ENCODE data around the gene LSG1.

DNA sequence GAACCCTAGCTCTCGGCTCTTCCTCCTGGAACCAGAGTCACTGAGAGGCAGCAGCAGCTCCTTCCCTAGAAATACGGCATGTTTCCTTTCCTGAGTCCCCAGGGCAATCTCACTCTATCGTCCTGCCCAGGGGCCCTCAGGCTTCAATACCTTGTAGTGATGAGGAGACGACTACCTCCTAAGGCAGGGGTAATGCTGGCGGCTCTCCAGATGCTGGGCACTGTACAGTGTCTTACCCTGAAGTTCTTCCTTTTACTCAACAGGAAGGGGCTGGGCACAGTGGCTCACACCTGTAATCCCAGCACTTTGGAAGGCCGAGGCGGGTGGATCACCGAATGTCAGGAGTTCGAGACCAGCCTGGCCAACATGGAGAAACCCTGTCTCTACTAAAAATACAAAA is 52.2 kb downstream of the LSG1 start:
- TF ChIP-seq POLR2AphosphoS5 (IDR thresholded peaks at IDR 0.05; ENCODE audit: low read depth, low read length): no peak
- TF ChIP-seq SIN3A (IDR thresholded peaks at IDR 0.05; ENCODE audit: borderline replicate concordance, insufficient read depth, low read length): no peak

All from PFSK-1 (cell line).